ENCODE data around the gene BTBD9.

GRCh38 chr6:38350942-38351341, 288.8 kb downstream of the BTBD9 start:
- no peak for TF ChIP-seq EZH2 (IDR thresholded peaks at IDR 0.05; ENCODE audit: low read depth)
- no peak for TF ChIP-seq CTCF (conservative IDR thresholded peaks at IDR 0.05)

Data from PC-9 (cell line).